Muscle of arm (tissue), 12 donors: ENCODE results near the gene LRRC32. TPM values are rescaled to one million over a fixed set of nuclear protein-coding genes. Genes with fewer than 3 reads are reported as not detected.
"Not testable (repeated sequence)": the region's sequence is repeated elsewhere in the genome, so short reads cannot be mapped to it uniquely, and the experiment has no call there.

ENCODE experiments used
- DNase-seq: peaks from one replicate; pipeline ENCODE4 v3.0.0-alpha.2; 2013
- polyA plus RNA-seq, 12 donors: library from polyadenylated mRNA; unstranded; fragments of 120-200 nt; gene quantifications; one replicate each; pipeline ENCODE4 v1.2.1, GENCODE V29; 2013; ENCODE audit not compliant: insufficient read length in 12 of 12

LRRC32 gene
- polyA plus RNA-seq, 12 donors, result 21.3 to 37.5 (median 27.3) TPM; not detected in 1

GRCh38 chr11:76616676-76617552 is 53.6 kb downstream of the LRRC32 start:
- DNase-seq, result no peak

GRCh38 chr11:76615950-76616349 is 54.6 kb downstream of the LRRC32 start:
- no peak for DNase-seq

- DNase-seq, result no peak
Observed at GRCh38 chr11:76614471-76615179, 55.9 kb downstream of the LRRC32 start.

- DNase-seq, result no peak
Observed at GRCh38 chr11:76613901-76614300, 56.6 kb downstream of the LRRC32 start.

- DNase-seq, result no peak
Observed at GRCh38 chr11:76612226-76612625, 58.3 kb downstream of the LRRC32 start.

GRCh38 chr11:76610871-76611475 is 59.6 kb downstream of the LRRC32 start:
- no peak for DNase-seq

- DNase-seq, result no peak
Observed at GRCh38 chr11:76610371-76610770, 60.2 kb downstream of the LRRC32 start.

GRCh38 chr11:76609736-76610370 is 60.7 kb downstream of the LRRC32 start:
- no peak for DNase-seq

- not testable (repeated sequence) for DNase-seq
Observed at GRCh38 chr11:76608879-76609460, 61.6 kb downstream of the LRRC32 start.

GRCh38 chr11:76608228-76608627 is 62.3 kb downstream of the LRRC32 start:
- DNase-seq, result not testable (repeated sequence)

Other genes starting within 250 kb of the LRRC32 start
- gene EMSY, start 225.7 kb downstream of the LRRC32 start, polyA plus RNA-seq, result 10 to 100 TPM in 11 of 12 donors, not detected in 1; 14.2 to 36.1 (median 16.0) TPM
- 10 to 100 TPM in 11 of 12 donors, not detected in 1; 13.8 to 29.6 (median 18.7) TPM for gene TSKU, start 112.6 kb upstream of the LRRC32 start, polyA plus RNA-seq
- gene ACER3, start 190.2 kb upstream of the LRRC32 start, polyA plus RNA-seq, result 10 to 100 TPM in 3 of 12 donors, 1 to 10 TPM in 8, not detected in 1; 5.6 to 16.2 (median 8.4) TPM